Measurements from ENCODE around the gene TBCD. TPM values are rescaled to one million over a fixed set of nuclear protein-coding genes. Genes with fewer than 3 reads are reported as not detected.

The TBCD gene
- total RNA-seq, 1 experiment from 2014 or later: 129 TPM

- no peak overlapping the region for H2BK20ac ChIP-seq (ENCODE audit: low read depth, low read length, poor library complexity, severe bottlenecking)
- no peaks in the 10 kb centered on the region for H4K20me1 ChIP-seq (ENCODE audit: control insufficient read depth, insufficient read depth, insufficient read length)
- no peak overlapping the region for H3K27ac ChIP-seq (ENCODE audit: insufficient read length, low read depth, low read length)
- H4K8ac ChIP-seq (replicated peaks; ENCODE audit: insufficient read length, low read depth, low read length): no peak overlapping the region
- H3K9ac ChIP-seq (ENCODE audit: extremely low read depth, insufficient read length, low read length): no peak overlapping the region
- peaks cover 44 to 76% (median 75%) of the 10 kb centered on the region in 3 experiments; a peak in 6 of 7 replicates for H3K36me3 Mint-ChIP-seq (ENCODE audit: insufficient read depth in 1 of 3, low read depth in 3 of 3)
- no peaks in the 10 kb centered on the region for H3K9me3 ChIP-seq (ENCODE audit: control insufficient read depth, low read depth, low read length)
- DNase-seq: no peak
- no peaks in the 10 kb centered on the region for H3K9me3 Mint-ChIP-seq
- WGBS (ENCODE audit: extremely low coverage, insufficient read length, low lambda C conversion rate): no CpG with 5 or more reads among the region's 35 CpGs
- H3K4me1 ChIP-seq (ENCODE audit: insufficient read depth, low read length): no peaks in the 10 kb centered on the region
- H2AK5ac ChIP-seq (ENCODE audit: insufficient read length, low read length): no peak overlapping the region
- H4K5ac ChIP-seq (ENCODE audit: insufficient read length, low read depth, low read length): no peak overlapping the region
- no peaks in the 10 kb centered on the region for H3K23me2 ChIP-seq (ENCODE audit: insufficient read length, low read depth, low read length, poor library complexity, severe bottlenecking)
- H3K4me1 Mint-ChIP-seq: no peaks in the 10 kb centered on the region
- H3K4me3 Mint-ChIP-seq: no peak overlapping the region
- no peak overlapping the region for H2BK15ac ChIP-seq (ENCODE audit: low read depth, low read length)
- H3K18ac ChIP-seq (ENCODE audit: insufficient read length, low read depth, low read length): no peak overlapping the region
- no peaks in the 10 kb centered on the region for H3K79me1 ChIP-seq (ENCODE audit: insufficient read depth, low read depth, low read length, poor library complexity, severe bottlenecking)
- no peak overlapping the region for H3K56ac ChIP-seq (ENCODE audit: insufficient read length, low read depth, low read length)
- TF ChIP-seq, protein P1, sequence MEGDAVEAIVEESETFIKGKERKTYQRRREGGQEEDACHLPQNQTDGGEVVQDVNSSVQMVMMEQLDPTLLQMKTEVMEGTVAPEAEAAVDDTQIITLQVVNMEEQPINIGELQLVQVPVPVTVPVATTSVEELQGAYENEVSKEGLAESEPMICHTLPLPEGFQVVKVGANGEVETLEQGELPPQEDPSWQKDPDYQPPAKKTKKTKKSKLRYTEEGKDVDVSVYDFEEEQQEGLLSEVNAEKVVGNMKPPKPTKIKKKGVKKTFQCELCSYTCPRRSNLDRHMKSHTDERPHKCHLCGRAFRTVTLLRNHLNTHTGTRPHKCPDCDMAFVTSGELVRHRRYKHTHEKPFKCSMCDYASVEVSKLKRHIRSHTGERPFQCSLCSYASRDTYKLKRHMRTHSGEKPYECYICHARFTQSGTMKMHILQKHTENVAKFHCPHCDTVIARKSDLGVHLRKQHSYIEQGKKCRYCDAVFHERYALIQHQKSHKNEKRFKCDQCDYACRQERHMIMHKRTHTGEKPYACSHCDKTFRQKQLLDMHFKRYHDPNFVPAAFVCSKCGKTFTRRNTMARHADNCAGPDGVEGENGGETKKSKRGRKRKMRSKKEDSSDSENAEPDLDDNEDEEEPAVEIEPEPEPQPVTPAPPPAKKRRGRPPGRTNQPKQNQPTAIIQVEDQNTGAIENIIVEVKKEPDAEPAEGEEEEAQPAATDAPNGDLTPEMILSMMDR (conservative IDR thresholded peaks at IDR 0.05): no peak
- no peak overlapping the region for H3K14ac ChIP-seq (ENCODE audit: insufficient read depth, low read length)
- no peak overlapping the region for H2AFZ ChIP-seq (ENCODE audit: low read length)
- H2BK120ac ChIP-seq (ENCODE audit: low read depth, low read length, poor library complexity, severe bottlenecking): no peak overlapping the region
- H3K27me3 ChIP-seq (ENCODE audit: insufficient read depth, low read length): no peaks in the 10 kb centered on the region
- no peak overlapping the region for H3K4ac ChIP-seq (ENCODE audit: low read depth, low read length)
- H3K79me2 ChIP-seq (ENCODE audit: insufficient read depth, low read length): no peaks in the 10 kb centered on the region
- no peak overlapping the region for H2BK5ac ChIP-seq (ENCODE audit: insufficient read length, low read length)
- no peak overlapping the region for H3T11ph ChIP-seq (ENCODE audit: low read length)
- no peak overlapping the region for H2BK12ac ChIP-seq (ENCODE audit: insufficient read length, low read depth, low read length)
- H3K27me3 Mint-ChIP-seq (ENCODE audit: low read depth): no peaks in the 10 kb centered on the region
- no peak overlapping the region for H4K91ac ChIP-seq (ENCODE audit: insufficient read length, low read depth, low read length)
- H3K4me2 ChIP-seq (ENCODE audit: insufficient read depth, insufficient read length, low read length): no peak overlapping the region
- H3K27ac Mint-ChIP-seq: peak overlapping the region in 1 of 3 experiments; percentile 39; a peak in 1 of 7 replicates
- no peak overlapping the region for H3K23ac ChIP-seq (ENCODE audit: insufficient read length, low read depth, low read length)
Observed at GRCh38 chr17:82929011-82929622, 177.3 kb downstream of the TBCD start.
